ENCODE measurements around the gene PAM. TPM values are rescaled to one million over a fixed set of nuclear protein-coding genes. Genes with fewer than 3 reads are reported as not detected.

The PAM gene
- total and polyA plus RNA-seq, 2 donors (not counting 3 experiments of a cell fraction or from before 2014, with no cell fraction given) = 118 to 176 TPM

- Histone ChIP-seq H3K4me1 (ENCODE audit: control insufficient read depth, extremely low read depth, insufficient read depth, low read length) (no peaks in the 10 kb centered on the region), H4K20me1 (replicated peaks; ENCODE audit: control insufficient read depth, extremely low read depth, insufficient read depth, low read length) (no peaks in the 10 kb centered on the region), H3K27me3 (ENCODE audit: control insufficient read depth in 2 of 2, insufficient read depth in 2 of 2, low read length in 2 of 2) (no peaks in the 10 kb centered on the region), H3K79me2 (ENCODE audit: control insufficient read depth, insufficient read depth, low read length) (no peaks in the 10 kb centered on the region), H3K27ac (ENCODE audit: insufficient read depth, low read depth, low read length) (no peak overlapping the region), H2AFZ (ENCODE audit: low read depth, low read length) (no peak overlapping the region), H3K4me2 (ENCODE audit: insufficient read depth, low read length) (no peak overlapping the region), H3K9ac (replicated peaks; ENCODE audit: extremely low read depth, insufficient read depth, low read length) (no peak overlapping the region), H3K36me3 (ENCODE audit: control insufficient read depth in 2 of 2, extremely low read depth in 1 of 2, insufficient read depth in 2 of 2, low read length in 2 of 2) (no peaks in the 10 kb centered on the region), H3K4me3 (replicated peaks in 1 of 3; ENCODE audit: insufficient read depth in 1 of 3, low read depth in 1 of 3, low read length in 3 of 3) (no peak overlapping the region), H3K9me1 (replicated peaks; ENCODE audit: control insufficient read depth, extremely low read depth, insufficient read depth, low read length) (no peaks in the 10 kb centered on the region), H3K9me3 (replicated peaks; ENCODE audit: control insufficient read depth, insufficient read depth, low read length) (no peaks in the 10 kb centered on the region)
- TF ChIP-seq POLR2AphosphoS5 (IDR thresholded peaks at IDR 0.05; ENCODE audit: insufficient read depth, low read depth, low read length) = no peak
- no peak for TF ChIP-seq JUN (IDR thresholded peaks at IDR 0.05; ENCODE audit: borderline replicate concordance, insufficient read depth, insufficient read length, low read depth)
- TF ChIP-seq MYC (IDR thresholded peaks at IDR 0.05; ENCODE audit: low read depth, low read length) = no peak
- TF ChIP-seq GATA2 (IDR thresholded peaks at IDR 0.05; ENCODE audit: insufficient read depth, insufficient read length, low read depth, low read length) = no peak
- TF ChIP-seq MAX (IDR thresholded peaks at IDR 0.05; ENCODE audit: insufficient read depth, insufficient read length) = no peak
- TF ChIP-seq POLR2A (IDR thresholded peaks at IDR 0.05; ENCODE audit: low read depth, low read length) = no peak
- no peak for TF ChIP-seq CTCF (IDR thresholded peaks at IDR 0.05; ENCODE audit: extremely low read depth in 1 of 2, insufficient read depth in 1 of 2, low read depth in 1 of 2, low read length in 2 of 2)
- no peak for TF ChIP-seq EZH2 (IDR thresholded peaks at IDR 0.05; ENCODE audit: borderline replicate concordance, low read depth, low read length, severe bottlenecking)
- no peak for TF ChIP-seq FOS (IDR thresholded peaks at IDR 0.05; ENCODE audit: borderline replicate concordance, insufficient read depth, low read length)
- intact Hi-C loops (cut with micrococcal nuclease) (no loop called here), dilution Hi-C loops (cut with MboI; ENCODE audit: extremely low pct_ligation_motif_present, low sequenced_read_pairs) (no loop called here)
- no peak for FAIRE-seq
- ChIA-PET CTCF (no interaction called here), POLR2A (no interaction called here)
- no peak for DNase-seq (ENCODE audit: low read depth, low spot score)
- BruUV-seq (replicated peaks) = no TSS peak
Measured at GRCh38 chr5:103000089-103000488, 245.0 kb downstream of the PAM start.
